Measurements from ENCODE around the gene HOMER2. TPM values are rescaled to one million over a fixed set of nuclear protein-coding genes. Genes with fewer than 3 reads are reported as not detected.

The HOMER2 gene
- total and polyA plus RNA-seq, 2 donors (not counting 3 experiments of a cell fraction or from before 2014, with no cell fraction given) = 0.60 to 0.68 TPM

DNA sequence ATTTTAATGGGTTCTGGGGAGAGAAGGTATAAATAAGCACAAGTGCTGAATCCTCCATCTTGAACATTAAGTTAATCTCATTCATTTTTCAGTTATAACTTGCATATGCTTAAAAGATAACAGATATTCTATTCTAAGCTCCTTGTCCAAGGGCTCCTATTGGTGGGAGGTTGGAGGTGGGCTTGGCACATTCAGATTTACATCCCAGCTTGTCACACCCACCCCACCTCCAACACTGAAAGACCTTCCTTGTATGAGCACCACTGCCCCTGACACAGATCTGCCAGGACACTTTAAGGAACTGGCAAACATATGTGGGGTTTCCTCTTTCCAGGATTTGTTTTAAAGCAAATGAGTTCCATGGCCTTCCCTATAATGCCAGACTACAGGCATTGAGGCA lies 30.6 kb downstream of the HOMER2 start:
- no peak overlapping the region for H3K4me2 ChIP-seq (ENCODE audit: insufficient read depth, low read length)
- no peak overlapping the region for H2AFZ ChIP-seq (ENCODE audit: low read depth, low read length)
- H3K4me3 ChIP-seq (replicated peaks in 1 of 3; ENCODE audit: insufficient read depth in 1 of 3, low read depth in 1 of 3, low read length in 3 of 3) = no peak overlapping the region
- H4K20me1 ChIP-seq (replicated peaks; ENCODE audit: control insufficient read depth, extremely low read depth, insufficient read depth, low read length) = no peaks in the 10 kb centered on the region
- no peaks in the 10 kb centered on the region for H3K4me1 ChIP-seq (ENCODE audit: control insufficient read depth, extremely low read depth, insufficient read depth, low read length)
- no peak for TF ChIP-seq POLR2A (IDR thresholded peaks at IDR 0.05; ENCODE audit: low read depth, low read length)
- TF ChIP-seq, protein P1, sequence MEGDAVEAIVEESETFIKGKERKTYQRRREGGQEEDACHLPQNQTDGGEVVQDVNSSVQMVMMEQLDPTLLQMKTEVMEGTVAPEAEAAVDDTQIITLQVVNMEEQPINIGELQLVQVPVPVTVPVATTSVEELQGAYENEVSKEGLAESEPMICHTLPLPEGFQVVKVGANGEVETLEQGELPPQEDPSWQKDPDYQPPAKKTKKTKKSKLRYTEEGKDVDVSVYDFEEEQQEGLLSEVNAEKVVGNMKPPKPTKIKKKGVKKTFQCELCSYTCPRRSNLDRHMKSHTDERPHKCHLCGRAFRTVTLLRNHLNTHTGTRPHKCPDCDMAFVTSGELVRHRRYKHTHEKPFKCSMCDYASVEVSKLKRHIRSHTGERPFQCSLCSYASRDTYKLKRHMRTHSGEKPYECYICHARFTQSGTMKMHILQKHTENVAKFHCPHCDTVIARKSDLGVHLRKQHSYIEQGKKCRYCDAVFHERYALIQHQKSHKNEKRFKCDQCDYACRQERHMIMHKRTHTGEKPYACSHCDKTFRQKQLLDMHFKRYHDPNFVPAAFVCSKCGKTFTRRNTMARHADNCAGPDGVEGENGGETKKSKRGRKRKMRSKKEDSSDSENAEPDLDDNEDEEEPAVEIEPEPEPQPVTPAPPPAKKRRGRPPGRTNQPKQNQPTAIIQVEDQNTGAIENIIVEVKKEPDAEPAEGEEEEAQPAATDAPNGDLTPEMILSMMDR (IDR thresholded peaks at IDR 0.05; ENCODE audit: extremely low read depth in 1 of 2, insufficient read depth in 1 of 2, low read depth in 1 of 2, low read length in 2 of 2) = no peak
- no peak for TF ChIP-seq EZH2 (IDR thresholded peaks at IDR 0.05; ENCODE audit: borderline replicate concordance, low read depth, low read length, severe bottlenecking)
- TF ChIP-seq GATA2 (IDR thresholded peaks at IDR 0.05; ENCODE audit: insufficient read depth, insufficient read length, low read depth, low read length) = no peak
- TF ChIP-seq POLR2AphosphoS5 (IDR thresholded peaks at IDR 0.05; ENCODE audit: insufficient read depth, low read depth, low read length) = no peak
- TF ChIP-seq, protein P2, sequence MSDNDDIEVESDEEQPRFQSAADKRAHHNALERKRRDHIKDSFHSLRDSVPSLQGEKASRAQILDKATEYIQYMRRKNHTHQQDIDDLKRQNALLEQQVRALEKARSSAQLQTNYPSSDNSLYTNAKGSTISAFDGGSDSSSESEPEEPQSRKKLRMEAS (IDR thresholded peaks at IDR 0.05; ENCODE audit: insufficient read depth, insufficient read length) = no peak
- TF ChIP-seq FOS (IDR thresholded peaks at IDR 0.05; ENCODE audit: borderline replicate concordance, insufficient read depth, low read length) = no peak
- TF ChIP-seq JUN (IDR thresholded peaks at IDR 0.05; ENCODE audit: borderline replicate concordance, insufficient read depth, insufficient read length, low read depth) = no peak
- no peak for TF ChIP-seq MYC (IDR thresholded peaks at IDR 0.05; ENCODE audit: low read depth, low read length)
- BruUV-seq (replicated peaks) = no TSS peak
- no peaks in the 10 kb centered on the region for H3K79me2 ChIP-seq (ENCODE audit: control insufficient read depth, insufficient read depth, low read length)
- FAIRE-seq (no peak), DNase-seq (ENCODE audit: low read depth, low spot score) (no peak)
- H3K9me3 ChIP-seq (replicated peaks; ENCODE audit: control insufficient read depth, insufficient read depth, low read length) = no peaks in the 10 kb centered on the region
- no peaks in the 10 kb centered on the region for H3K36me3 ChIP-seq (ENCODE audit: control insufficient read depth in 2 of 2, extremely low read depth in 1 of 2, insufficient read depth in 2 of 2, low read length in 2 of 2)
- intact Hi-C loops (cut with micrococcal nuclease) = no loop called here
- ChIA-PET CTCF (no interaction called here), POLR2A (no interaction called here)
- no peak overlapping the region for H3K27ac ChIP-seq (ENCODE audit: insufficient read depth, low read depth, low read length)
- H3K9ac ChIP-seq (replicated peaks; ENCODE audit: extremely low read depth, insufficient read depth, low read length) = no peak overlapping the region
- no peaks in the 10 kb centered on the region for H3K27me3 ChIP-seq (ENCODE audit: control insufficient read depth in 2 of 2, insufficient read depth in 2 of 2, low read length in 2 of 2)
- dilution Hi-C loops (cut with MboI; ENCODE audit: extremely low pct_ligation_motif_present, low sequenced_read_pairs) = no loop called here
- no peaks in the 10 kb centered on the region for H3K9me1 ChIP-seq (replicated peaks; ENCODE audit: control insufficient read depth, extremely low read depth, insufficient read depth, low read length)

All from endothelial cell of umbilical vein (primary cell).